SK-MEL-5 (cell line): Measurements from ENCODE around the gene SLC35E2B. TPM values are rescaled to one million over a fixed set of nuclear protein-coding genes. Genes with fewer than 3 reads are reported as not detected.

Source experiments
- DNase-seq: peaks from one replicate; pipeline ENCODE4 v3.0.0-alpha.2; 2016; ENCODE audit warnings: low read depth, low spot score
- in situ Hi-C: cut with HindIII; loops from 2 replicates; pipeline ENCODE4 v1.10.0; 2016; ENCODE audit warnings: low sequenced_read_pairs, high pct_unique_total_duplicates, low pct_unique_long_range_greater_than_20kb
- total RNA-seq: library from RNA; depleted of rRNA; stranded (reverse); fragments of >200 nt; shearing (Covaris generic); gene quantifications from 2 replicates; pipeline ENCODE4 v1.2.3, GENCODE V29; 2014

Gene SLC35E2B
- total RNA-seq, 1 experiment from 2014 or later = 7.7 TPM

DNA sequence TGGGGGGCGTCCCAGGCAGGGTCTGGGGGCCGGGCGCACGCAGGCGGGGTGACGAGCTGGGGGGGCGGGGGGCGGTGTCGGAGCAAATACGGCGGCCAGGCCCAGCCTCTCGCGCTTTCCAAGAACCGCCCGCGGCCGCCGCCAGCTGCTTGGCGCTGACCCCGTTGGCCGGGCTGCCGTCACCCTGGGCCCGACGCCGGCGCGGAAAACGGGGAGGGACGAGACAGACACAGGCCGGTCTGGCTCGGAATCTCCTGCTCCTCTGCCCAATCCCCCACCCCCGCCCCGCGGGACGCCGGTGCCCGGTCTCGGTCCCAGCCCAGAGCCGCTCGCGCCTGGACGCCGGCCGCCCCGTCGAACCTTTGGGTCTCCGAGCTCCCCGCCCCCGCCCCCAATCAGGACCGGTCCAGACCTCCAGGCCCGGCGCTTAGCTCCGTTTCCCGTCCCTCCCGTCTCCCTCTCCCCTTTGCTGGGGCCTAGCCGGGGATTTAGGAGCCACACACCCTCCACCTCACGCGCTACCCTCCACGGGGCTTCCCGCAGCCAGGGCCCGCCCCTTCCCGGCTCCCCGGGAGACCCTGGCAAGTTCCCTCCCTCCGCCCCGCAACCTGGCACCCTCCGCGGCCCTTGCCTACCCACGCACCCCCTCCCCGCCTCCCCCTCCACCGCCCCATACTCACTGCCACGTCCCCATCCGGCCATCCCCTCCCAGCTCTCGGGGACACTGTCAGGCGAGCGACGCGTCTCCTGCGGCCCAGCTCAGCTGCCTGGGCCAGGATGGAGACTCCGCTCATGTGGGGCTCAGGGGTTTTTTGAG, 61.4 kb downstream of the SLC35E2B start:
- in situ Hi-C loops = no loop called here
- no peak for DNase-seq

DNA sequence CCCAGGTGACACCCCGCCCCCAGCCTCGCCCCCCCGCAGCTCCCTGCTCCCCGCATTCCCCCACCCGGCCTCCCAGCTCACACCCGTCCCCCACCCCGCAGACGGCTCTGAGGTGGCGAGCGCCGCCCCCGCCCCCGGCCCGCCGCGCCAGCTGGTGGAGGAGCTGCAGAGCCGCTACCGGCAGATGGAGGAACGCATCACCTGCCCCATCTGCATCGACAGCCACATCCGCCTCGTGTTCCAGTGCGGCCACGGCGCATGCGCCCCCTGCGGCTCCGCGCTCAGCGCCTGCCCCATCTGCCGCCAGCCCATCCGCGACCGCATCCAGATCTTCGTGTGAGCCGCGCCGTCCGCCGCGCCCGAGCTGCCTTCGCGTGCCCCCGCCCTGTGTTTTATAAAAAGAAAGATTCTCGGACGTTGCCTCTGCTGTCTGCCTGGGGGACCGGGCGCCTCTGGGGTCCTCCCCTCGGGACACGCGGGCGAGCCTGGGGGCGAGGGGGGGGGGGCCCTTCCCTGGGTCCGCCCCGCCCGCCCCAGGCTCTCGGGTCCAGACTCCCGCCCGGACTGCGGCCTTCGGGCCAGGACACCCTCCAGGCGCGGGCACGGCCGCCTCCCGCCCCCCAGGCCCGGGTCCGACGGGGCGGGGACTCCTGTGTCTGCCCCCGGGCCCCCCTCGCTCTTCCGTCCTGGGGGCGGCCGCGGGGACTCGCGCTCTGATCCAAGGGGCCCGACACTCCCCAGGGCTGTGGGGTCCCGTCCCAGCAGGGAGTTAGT, 62.2 kb downstream of the SLC35E2B start:
- in situ Hi-C loops = no loop called here
- no peak for DNase-seq

DNA sequence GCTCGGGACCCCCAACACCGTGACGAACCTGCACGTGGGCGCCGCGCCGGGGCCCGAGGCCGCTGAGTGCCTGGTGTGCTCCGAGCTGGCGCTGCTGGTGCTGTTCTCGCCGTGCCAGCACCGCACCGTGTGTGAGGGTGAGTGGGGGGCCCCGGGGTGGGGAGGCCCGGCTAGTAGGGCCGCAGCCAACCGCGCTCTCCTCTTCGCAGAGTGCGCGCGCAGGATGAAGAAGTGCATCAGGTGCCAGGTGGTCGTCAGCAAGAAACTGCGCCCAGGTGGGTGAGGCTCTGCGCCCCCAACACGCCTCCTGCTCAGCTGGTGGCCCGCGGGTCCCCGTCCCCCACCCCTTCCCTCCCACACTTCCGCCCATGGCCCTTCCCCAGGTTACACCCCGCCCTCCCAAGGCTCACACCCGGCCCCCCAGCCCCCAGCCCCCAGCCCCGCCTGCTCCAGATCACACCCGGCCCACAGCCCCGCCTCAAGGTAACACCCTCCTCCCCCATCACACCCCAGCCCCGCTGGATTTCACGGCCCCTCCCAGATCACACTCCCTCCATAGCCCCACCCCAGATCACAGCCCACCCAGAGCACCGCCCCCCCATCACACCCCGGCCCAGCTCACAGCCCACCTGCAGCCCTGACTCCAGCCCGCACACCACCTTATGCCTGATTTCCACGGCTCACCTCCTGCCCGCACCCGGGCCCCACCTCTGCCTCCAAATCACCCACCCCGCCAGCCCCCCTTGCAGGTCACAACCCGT, 63.0 kb downstream of the SLC35E2B start:
- in situ Hi-C loops = no loop called here

GRCh38 chr1:1628754-1629429, 63.7 kb downstream of the SLC35E2B start:
- DNase-seq = no peak
- in situ Hi-C loops = no loop called here

More for the DNA sequence above, 63.0 kb downstream of the SLC35E2B start:
- DNase-seq = no peak

DNA sequence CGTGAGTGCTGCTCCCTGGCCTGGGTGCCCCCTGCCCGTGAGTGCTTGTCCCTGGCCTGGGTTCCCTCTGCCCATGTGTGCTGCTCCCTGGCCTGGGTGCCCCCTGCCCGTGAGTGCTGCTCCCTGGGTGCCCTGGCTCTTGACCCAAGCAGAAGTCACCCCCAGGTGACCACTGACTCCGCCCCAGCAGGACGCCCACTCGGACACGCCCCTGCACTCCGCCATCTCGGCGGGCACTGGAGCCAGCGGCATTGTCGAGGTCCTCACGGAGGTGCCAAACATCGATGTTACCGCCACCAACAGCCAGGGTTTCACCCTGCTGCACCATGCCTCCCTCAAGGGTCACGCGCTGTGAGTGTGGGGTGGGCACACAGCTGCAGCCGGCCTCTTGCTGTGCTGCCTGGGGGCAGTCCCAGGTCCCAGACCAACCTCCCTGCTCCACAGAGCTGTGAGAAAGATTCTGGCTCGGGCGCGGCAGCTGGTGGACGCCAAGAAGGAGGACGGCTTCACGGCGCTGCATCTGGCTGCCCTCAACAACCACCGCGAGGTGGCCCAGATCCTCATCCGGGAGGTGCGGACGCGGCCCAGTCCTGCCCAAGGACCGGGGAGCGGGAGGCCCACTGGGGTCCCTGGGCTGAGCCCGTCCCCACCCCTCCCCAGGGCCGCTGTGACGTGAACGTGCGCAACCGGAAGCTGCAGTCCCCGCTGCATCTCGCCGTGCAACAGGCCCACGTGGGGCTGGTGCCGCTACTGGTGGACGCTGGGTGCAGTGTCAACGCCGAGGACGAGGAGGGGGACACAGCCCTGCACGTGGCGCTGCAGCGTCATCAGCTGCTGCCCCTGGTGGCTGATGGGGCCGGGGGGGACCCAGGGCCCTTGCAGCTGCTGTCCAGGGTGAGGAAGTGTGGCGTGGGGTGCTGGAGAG, 64.5 kb downstream of the SLC35E2B start:
- no peak for DNase-seq
- in situ Hi-C loops = no loop called here

DNA sequence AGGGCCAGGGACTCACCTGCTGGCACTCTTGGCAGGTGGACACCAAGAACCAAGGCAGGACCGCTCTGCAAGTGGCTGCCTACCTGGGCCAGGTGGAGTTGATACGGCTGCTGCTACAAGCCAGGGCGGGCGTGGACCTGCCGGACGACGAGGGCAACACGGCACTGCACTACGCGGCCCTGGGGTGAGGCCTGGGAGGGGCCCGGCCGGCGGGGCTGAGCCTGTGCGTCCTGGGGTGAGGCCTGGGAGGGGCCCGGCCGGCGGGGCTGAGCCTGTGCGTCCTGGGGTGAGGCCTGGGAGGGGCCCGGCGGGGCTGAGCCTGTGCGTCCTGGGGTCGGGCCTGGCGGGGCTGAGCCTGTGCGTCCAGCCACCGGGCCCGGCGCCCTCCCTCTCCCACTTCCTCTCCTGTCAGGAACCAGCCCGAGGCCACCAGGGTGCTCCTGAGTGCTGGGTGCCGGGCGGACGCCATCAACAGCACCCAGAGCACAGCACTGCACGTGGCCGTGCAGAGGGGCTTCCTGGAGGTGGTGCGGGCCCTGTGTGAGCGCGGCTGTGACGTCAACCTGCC, 65.2 kb downstream of the SLC35E2B start:
- DNase-seq = no peak
- in situ Hi-C loops = no loop called here

- in situ Hi-C loops = no loop called here
- no peak for DNase-seq
These were observed 66.1 kb downstream of the SLC35E2B start for GRCh38 chr1:1626207-1627141.

DNA sequence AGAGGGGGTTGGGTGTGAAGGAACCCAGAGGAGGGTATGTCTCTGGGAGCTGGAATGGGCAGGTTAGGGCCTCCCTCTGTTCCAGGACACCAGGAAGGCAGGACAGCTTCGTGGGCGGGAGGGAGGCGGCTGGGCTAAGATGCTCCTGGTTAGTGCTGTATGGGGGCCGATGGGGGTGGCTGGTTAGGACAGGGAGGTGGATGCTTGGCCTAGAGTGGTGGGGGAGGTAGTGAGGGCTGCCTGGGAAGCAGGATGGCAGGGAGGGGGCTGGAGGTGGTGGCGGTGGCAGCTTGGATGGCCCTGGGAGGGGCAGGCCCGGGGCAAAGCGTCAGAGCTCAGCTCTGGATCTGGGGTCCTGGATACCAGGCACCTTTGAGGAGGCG, 66.8 kb downstream of the SLC35E2B start:
- in situ Hi-C loops = no loop called here
- DNase-seq = no peak

- in situ Hi-C loops = no loop called here
- DNase-seq = no peak
These were observed 67.2 kb downstream of the SLC35E2B start for GRCh38 chr1:1625404-1625775.

GRCh38 chr1:1624443-1625403, 67.9 kb downstream of the SLC35E2B start:
- in situ Hi-C loops = no loop called here
- DNase-seq = no peak

DNA sequence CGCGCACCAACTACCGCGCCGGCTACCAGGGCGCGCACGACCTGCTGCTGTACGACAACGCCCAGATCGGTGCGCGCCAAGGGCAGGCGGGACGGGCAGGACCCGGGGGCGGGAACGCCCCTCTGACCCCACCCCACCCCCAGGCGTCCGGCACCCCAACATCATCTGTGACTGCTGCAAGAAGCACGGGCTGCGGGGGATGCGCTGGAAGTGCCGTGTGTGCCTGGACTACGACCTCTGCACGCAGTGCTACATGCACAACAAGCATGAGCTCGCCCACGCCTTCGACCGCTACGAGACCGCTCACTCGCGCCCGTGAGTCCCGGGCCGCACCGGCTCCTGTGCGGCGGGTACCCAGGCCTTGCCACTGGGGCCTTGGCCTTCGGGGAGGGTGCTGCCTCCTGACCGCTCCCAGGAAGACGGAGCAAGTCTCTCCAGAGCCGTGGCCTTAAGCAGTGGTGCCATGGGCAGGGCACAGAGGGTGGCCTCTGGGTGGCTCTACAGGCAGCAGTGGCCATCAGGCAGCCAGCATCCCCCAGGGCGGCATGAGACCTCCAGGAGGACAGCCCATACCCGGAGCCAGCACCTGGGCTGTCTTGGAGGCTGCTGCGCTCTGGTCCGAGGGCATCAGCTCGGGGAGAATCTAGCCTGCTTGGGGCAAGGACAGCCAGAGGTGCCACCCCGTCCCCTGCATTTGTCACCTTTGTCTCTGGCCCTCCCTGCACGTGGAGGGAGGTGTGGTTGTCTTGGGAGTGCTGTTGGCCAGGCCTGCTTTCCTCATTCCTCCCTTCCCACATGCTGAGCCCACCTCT, 68.8 kb downstream of the SLC35E2B start:
- in situ Hi-C loops = no loop called here
- no peak for DNase-seq

DNA sequence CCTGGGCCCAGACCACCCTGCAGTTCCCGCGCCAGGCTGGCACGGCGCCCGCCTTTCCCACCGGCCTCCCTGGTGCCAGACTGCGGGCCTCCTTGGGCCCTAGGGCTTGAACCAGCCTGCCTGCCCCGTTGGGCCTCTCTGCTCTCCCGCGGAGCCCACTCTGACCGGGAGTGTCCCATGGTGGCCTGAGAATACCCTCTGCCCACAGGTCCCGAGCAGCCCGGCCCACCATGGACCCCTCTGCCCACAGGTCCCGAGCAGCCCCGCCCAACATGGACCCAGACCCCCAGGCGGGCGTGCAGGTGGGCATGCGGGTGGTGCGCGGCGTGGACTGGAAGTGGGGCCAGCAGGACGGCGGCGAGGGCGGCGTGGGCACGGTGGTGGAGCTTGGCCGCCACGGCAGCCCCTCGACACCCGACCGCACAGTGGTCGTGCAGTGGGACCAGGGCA, 69.4 kb downstream of the SLC35E2B start:
- DNase-seq = no peak
- in situ Hi-C loops = no loop called here

DNA sequence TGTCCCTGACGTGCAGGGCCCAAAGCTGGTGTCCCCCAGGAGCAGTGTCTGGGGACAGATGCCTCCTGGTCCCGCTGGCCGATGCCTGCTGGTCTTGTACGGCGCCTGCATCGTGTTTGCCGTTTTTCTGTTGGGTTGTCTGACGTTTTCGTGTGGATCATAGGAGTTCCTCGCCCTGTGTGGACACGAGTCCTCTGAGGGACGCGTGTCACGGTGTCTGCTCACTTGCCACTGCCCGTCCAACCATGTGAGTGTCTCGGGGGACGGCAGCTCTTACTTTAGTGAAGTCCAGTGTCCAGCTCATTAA, 69.9 kb downstream of the SLC35E2B start:
- in situ Hi-C loops = no loop called here
- no peak for DNase-seq
